Measurements from ENCODE around the gene RETSAT.
A peak's percentile ranks its signal among the peaks of the same experiment; 100 is the strongest.
"Not testable (repeated sequence)": the region's sequence is repeated elsewhere in the genome, so short reads cannot be mapped to it uniquely, and the experiment has no call there.

Gene RETSAT

GRCh38 chr2:85327160-85327821, 27.0 kb downstream of the RETSAT start:
- POLR2A ChIA-PET (ENCODE audit: low non-redundant PET), result interaction anchor here (0.6 to 1.0 kb wide), 7 partner anchors 15 to 237 kb away, joined by 3 to 8 read pairs (median 3); partner anchors contain the start of genes ELMOD3 and RETSAT
- DNase-seq (ENCODE audit: low spot score), result peak; percentile 11
- peak overlapping the region; percentile 89 for H3K27ac ChIP-seq
- CTCF ChIA-PET, result interaction anchor here (2.4 kb wide), 1 partner anchor 225 kb away, joined by 5 read pairs; no protein-coding TSS in a partner anchor
- TF ChIP-seq, protein P1, sequence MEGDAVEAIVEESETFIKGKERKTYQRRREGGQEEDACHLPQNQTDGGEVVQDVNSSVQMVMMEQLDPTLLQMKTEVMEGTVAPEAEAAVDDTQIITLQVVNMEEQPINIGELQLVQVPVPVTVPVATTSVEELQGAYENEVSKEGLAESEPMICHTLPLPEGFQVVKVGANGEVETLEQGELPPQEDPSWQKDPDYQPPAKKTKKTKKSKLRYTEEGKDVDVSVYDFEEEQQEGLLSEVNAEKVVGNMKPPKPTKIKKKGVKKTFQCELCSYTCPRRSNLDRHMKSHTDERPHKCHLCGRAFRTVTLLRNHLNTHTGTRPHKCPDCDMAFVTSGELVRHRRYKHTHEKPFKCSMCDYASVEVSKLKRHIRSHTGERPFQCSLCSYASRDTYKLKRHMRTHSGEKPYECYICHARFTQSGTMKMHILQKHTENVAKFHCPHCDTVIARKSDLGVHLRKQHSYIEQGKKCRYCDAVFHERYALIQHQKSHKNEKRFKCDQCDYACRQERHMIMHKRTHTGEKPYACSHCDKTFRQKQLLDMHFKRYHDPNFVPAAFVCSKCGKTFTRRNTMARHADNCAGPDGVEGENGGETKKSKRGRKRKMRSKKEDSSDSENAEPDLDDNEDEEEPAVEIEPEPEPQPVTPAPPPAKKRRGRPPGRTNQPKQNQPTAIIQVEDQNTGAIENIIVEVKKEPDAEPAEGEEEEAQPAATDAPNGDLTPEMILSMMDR (conservative IDR thresholded peaks at IDR 0.05; ENCODE audit: low read depth), result no peak

DNA sequence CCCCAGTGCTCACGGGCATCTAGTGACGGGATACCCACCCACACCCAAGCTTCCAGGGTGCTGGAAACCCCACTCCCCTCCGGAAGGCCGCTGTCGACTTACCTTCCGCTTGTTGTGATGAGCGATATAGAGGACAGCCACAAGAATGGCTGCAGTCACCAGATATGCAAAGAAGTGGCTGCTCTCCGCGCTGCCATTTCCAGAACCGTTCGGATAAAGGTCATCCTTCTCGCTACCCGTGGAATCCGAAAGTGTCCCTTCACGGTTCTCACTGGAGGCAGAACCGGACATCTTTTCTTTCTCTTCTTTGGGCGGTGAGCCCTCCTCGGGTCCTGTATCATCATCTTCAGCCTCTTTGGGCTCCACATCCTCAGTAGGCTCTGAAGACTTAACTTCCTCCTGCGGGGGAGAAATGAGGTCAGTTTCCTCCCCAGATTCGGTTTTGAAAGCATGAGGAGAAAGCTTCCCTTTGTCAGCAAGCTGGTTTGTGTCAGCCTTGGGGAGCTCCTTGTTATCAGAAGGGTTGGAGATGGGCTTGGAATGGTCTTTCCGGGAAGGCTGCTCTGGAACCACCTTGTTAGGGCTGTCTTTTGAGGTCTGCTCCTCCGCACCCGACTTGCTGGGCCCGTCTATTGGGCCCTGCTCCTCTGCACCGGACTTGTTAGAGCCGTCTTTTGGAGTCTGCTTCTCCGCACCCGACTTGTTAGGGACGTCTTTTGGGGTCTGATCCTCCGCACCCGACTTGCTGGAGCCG, 27.7 kb downstream of the RETSAT start:
- peak; percentile 10 for DNase-seq (ENCODE audit: low spot score)
- TF ChIP-seq, protein P1 (conservative IDR thresholded peaks at IDR 0.05; ENCODE audit: low read depth), result no peak
- ChIA-PET POLR2A (ENCODE audit: low non-redundant PET) (interaction anchor here (0.6 to 0.9 kb wide), 4 partner anchors 14 to 86 kb away, joined by 3 to 8 read pairs (median 4); partner anchors contain the start of genes ELMOD3 and RETSAT), CTCF (interaction anchor here (2.4 kb wide), 1 partner anchor 225 kb away, joined by 5 read pairs; no protein-coding TSS in a partner anchor)
- peak overlapping the region; percentile 89 for H3K27ac ChIP-seq

- no peak for DNase-seq (ENCODE audit: low spot score)
- peak overlapping the region; percentile 33; the same call in 1 of the 2 replicates for H3K27ac ChIP-seq
- POLR2A ChIA-PET (ENCODE audit: low non-redundant PET), result no interaction called here
- TF ChIP-seq, protein P1 (conservative IDR thresholded peaks at IDR 0.05; ENCODE audit: low read depth), result no peak
- CTCF ChIA-PET, result interaction anchor here (0.6 to 2.4 kb wide), 3 partner anchors 31 to 227 kb away, joined by 3 to 5 read pairs (median 3); no protein-coding TSS in a partner anchor
These were observed 28.9 kb downstream of the RETSAT start for GRCh38 chr2:85325466-85325811.

DNA sequence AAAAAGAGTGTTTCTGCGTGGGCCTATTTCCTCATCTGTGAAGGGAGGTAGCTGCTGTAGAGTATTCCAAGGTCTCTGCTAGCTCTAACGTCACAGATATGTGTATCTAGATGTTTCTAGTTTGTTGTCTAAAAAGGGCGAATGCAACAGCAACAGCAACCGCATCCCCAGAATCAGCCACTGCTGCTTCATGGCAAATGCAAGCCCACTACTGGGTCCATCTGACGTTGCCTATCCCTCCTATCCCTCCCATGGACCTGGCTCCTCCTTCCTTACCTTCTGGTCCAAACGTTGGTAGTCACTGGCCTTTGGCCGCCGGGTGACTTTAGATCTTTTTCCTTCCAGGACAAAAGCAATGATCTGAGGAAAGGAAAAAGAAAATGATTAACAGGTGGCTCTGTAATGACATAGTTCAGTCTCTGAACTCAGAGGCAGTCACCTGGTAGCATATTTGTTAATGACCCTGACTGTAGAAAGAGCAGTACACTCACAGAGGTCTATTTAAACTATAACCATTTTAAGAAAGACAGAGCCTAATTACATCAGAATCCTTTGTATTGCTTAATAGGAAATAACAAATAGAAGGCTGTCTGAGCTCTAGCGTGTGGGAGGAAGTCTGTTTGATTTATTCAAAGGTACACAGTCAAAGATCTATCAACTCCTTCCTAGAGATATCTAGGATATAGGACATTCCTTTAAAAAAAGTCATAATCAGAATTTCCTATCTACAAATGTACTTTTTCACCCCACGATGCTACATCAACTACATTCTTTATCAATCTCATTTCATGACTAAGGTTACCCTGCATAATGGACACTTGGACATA, 29.5 kb downstream of the RETSAT start:
- peak overlapping the region; percentile 33; the same call in 1 of the 2 replicates for H3K27ac ChIP-seq
- CTCF ChIA-PET, result interaction anchor here (0.6 to 0.7 kb wide), 2 partner anchors 32 to 80 kb away, joined by 3 read pairs; no protein-coding TSS in a partner anchor
- TF ChIP-seq, protein P1 (conservative IDR thresholded peaks at IDR 0.05; ENCODE audit: low read depth), result no peak
- no peak for DNase-seq (ENCODE audit: low spot score)
- POLR2A ChIA-PET (ENCODE audit: low non-redundant PET), result no interaction called here

DNA sequence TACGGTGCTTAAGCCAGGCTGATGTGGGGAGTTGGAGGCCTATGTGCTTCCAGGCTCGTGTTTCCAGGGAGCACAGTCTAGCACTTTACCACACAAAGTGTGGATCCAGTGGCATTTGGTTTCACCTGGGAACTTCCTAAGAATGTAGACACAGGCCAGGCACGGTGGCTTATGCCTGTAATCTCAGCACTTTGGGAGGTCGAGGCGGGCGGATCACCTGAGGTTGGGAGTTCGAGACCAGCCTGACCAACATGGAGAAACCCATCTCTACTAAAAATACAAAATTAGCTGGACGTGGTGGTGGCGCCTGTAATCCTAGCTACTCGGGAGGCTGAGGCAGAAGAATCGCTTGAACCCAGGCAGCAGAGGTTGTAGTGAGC, 30.4 kb downstream of the RETSAT start:
- CTCF ChIA-PET; POLR2A ChIA-PET (ENCODE audit: low non-redundant PET); DNase-seq (ENCODE audit: low spot score): not testable (repeated sequence)
- H3K27ac ChIP-seq, result peak overlapping the region; percentile 19; the same call in 1 of the 2 replicates

DNA sequence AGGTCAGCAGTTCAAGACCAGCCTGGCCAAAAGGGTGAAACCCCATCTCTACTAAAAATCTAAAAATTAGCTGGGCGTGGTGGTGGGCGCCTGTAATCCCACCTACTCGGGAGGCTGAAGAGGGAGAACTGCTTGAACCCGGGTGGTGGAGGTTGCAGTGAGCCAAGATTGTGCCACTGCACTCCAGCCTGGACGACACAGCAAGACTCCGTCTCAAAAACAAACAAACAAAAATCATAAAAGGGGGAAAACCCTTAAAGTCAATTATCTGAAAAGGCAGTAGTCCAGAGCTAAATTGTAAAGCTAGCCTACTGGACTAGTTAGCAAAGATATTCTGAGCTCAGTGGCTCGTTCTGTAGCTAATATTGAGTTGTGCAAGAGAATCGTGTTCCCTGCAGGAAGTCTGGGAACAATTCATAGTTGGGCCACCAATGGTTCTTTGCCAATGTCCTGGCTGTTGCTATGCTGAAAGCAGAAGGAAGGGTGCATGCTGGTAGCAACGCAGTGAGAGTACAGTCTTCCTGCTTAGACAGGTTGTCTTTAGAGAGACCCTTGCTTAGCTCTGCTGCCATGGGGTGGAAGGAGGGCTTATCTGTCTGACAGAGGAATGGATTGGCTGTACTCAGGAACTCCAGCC, 30.9 kb downstream of the RETSAT start:
- ChIA-PET POLR2A (ENCODE audit: low non-redundant PET) (no interaction called here), CTCF (no interaction called here)
- H3K27ac ChIP-seq, result peak overlapping the region; percentile 19; the same call in 1 of the 2 replicates
- DNase-seq (ENCODE audit: low spot score), result no peak
- TF ChIP-seq, protein P1 (conservative IDR thresholded peaks at IDR 0.05; ENCODE audit: low read depth), result no peak
